Measurements from ENCODE around the gene ATG16L2.
A peak's percentile ranks its signal among the peaks of the same experiment; 100 is the strongest.

Gene ATG16L2

GRCh38 chr11:72774499-72774898 is 39.7 kb upstream of the ATG16L2 start:
- no peak overlapping the region for H3K27ac ChIP-seq (ENCODE audit: low read depth, low read length)
- H2BK5ac ChIP-seq (ENCODE audit: low read depth, low read length, poor library complexity) = no peak overlapping the region
- H3K27me3 ChIP-seq (ENCODE audit: insufficient read depth, low read length) = no peaks in the 10 kb centered on the region
- H3K14ac ChIP-seq (ENCODE audit: low read length) = no peak overlapping the region
- peak overlapping the region; percentile 33 for H3K18ac ChIP-seq (ENCODE audit: low read length)
- H3K4me1 ChIP-seq (ENCODE audit: control insufficient read depth in 1 of 2, insufficient read depth in 2 of 2, low read length in 2 of 2) = peaks cover 72 to 78% of the 10 kb centered on the region in 2 experiments
- H3K36me3 ChIP-seq (ENCODE audit: control insufficient read depth in 1 of 2, insufficient read depth in 2 of 2, low read length in 2 of 2) = peaks cover 9 to 11% of the 10 kb centered on the region in 2 experiments
- no peak for DNase-seq
- H3K4ac ChIP-seq (ENCODE audit: low read depth, low read length) = no peak overlapping the region
- no peak overlapping the region for H3K23ac ChIP-seq (ENCODE audit: low read length)
- no peak overlapping the region for H3K9ac ChIP-seq (ENCODE audit: low read length)
- no peak overlapping the region for H4K12ac ChIP-seq (ENCODE audit: low read depth, low read length)
- no peak overlapping the region for H3K4me3 ChIP-seq (ENCODE audit: low read depth, low read length)
- H3K79me2 ChIP-seq (ENCODE audit: control insufficient read depth, insufficient read depth, low read length, poor library complexity) = peaks cover 2% of the 10 kb centered on the region
- H2BK12ac ChIP-seq (ENCODE audit: low read length) = no peak overlapping the region
- H4K91ac ChIP-seq (ENCODE audit: low read depth, low read length) = peak overlapping the region; percentile 20
- peak overlapping the region; percentile 9 for H2AK5ac ChIP-seq (ENCODE audit: low read length)
- no peak overlapping the region for H3K4me2 ChIP-seq (ENCODE audit: low read length)
- no peak overlapping the region for H2AFZ ChIP-seq (ENCODE audit: insufficient read depth, low read length, poor library complexity)
- WGBS (ENCODE audit: extremely low coverage, insufficient coverage, insufficient read length) = no CpG with 5 or more reads among the region's 6 CpGs
- H4K8ac ChIP-seq (ENCODE audit: low read depth, low read length) = no peak overlapping the region
- H2BK120ac ChIP-seq (ENCODE audit: insufficient read depth, low read length, poor library complexity) = no peak overlapping the region
- no peaks in the 10 kb centered on the region for H3K9me3 ChIP-seq (ENCODE audit: insufficient read depth, low read depth, low read length)
- peaks cover 29% of the 10 kb centered on the region for H3K79me1 ChIP-seq (ENCODE audit: low read length)

GRCh38 chr11:72775288-72776110 is 38.7 kb upstream of the ATG16L2 start:
- H3K4me1 ChIP-seq (ENCODE audit: control insufficient read depth in 1 of 2, insufficient read depth in 2 of 2, low read length in 2 of 2) = peaks cover 79 to 88% of the 10 kb centered on the region in 2 experiments
- no peak overlapping the region for H3K27ac ChIP-seq (ENCODE audit: low read depth, low read length)
- H2BK5ac ChIP-seq (ENCODE audit: low read depth, low read length, poor library complexity) = no peak overlapping the region
- H4K91ac ChIP-seq (ENCODE audit: low read depth, low read length) = no peak overlapping the region
- H2AFZ ChIP-seq (ENCODE audit: insufficient read depth, low read length, poor library complexity) = no peak overlapping the region
- H3K4ac ChIP-seq (ENCODE audit: low read depth, low read length) = peak overlapping the region; percentile 8
- no peak overlapping the region for H3K4me3 ChIP-seq (ENCODE audit: low read depth, low read length)
- H3K9ac ChIP-seq (ENCODE audit: low read length) = no peak overlapping the region
- peaks cover 7 to 10% of the 10 kb centered on the region in 2 experiments for H3K36me3 ChIP-seq (ENCODE audit: control insufficient read depth in 1 of 2, insufficient read depth in 2 of 2, low read length in 2 of 2)
- DNase-seq = no peak
- H3K4me2 ChIP-seq (ENCODE audit: low read length) = no peak overlapping the region
- no peaks in the 10 kb centered on the region for H3K27me3 ChIP-seq (ENCODE audit: insufficient read depth, low read length)
- H2AK5ac ChIP-seq (ENCODE audit: low read length) = no peak overlapping the region
- H3K14ac ChIP-seq (ENCODE audit: low read length) = peak overlapping the region; percentile 9
- peak overlapping the region; percentile 32 for H4K8ac ChIP-seq (ENCODE audit: low read depth, low read length)
- no peak overlapping the region for H3K23ac ChIP-seq (ENCODE audit: low read length)
- H2BK120ac ChIP-seq (ENCODE audit: insufficient read depth, low read length, poor library complexity) = no peak overlapping the region
- H4K12ac ChIP-seq (ENCODE audit: low read depth, low read length) = no peak overlapping the region
- no CpG with 5 or more reads among the region's 7 CpGs for WGBS (ENCODE audit: extremely low coverage, insufficient coverage, insufficient read length)
- H2BK12ac ChIP-seq (ENCODE audit: low read length) = peak overlapping the region; percentile 6
- H3K79me2 ChIP-seq (ENCODE audit: control insufficient read depth, insufficient read depth, low read length, poor library complexity) = peaks cover 8% of the 10 kb centered on the region
- H3K9me3 ChIP-seq (ENCODE audit: insufficient read depth, low read depth, low read length) = no peaks in the 10 kb centered on the region
- H3K18ac ChIP-seq (ENCODE audit: low read length) = peak overlapping the region; percentile 37
- H3K79me1 ChIP-seq (ENCODE audit: low read length) = peaks cover 36% of the 10 kb centered on the region

- Histone ChIP-seq H3K23ac (ENCODE audit: low read length) (no peak overlapping the region), H2BK120ac (ENCODE audit: insufficient read depth, low read length, poor library complexity) (peak overlapping the region; percentile 56), H3K14ac (ENCODE audit: low read length) (peak overlapping the region; percentile 3), H3K79me2 (ENCODE audit: control insufficient read depth, insufficient read depth, low read length, poor library complexity) (peaks cover 13% of the 10 kb centered on the region), H4K12ac (ENCODE audit: low read depth, low read length) (peak overlapping the region; percentile 12), H3K18ac (ENCODE audit: low read length) (peak overlapping the region; percentile 37), H2AFZ (ENCODE audit: insufficient read depth, low read length, poor library complexity) (no peak overlapping the region), H2AK5ac (ENCODE audit: low read length) (peak overlapping the region; percentile 77), H3K4ac (ENCODE audit: low read depth, low read length) (peak overlapping the region; percentile 1), H3K9me3 (ENCODE audit: insufficient read depth, low read depth, low read length) (no peaks in the 10 kb centered on the region), H3K27ac (ENCODE audit: low read depth, low read length) (no peak overlapping the region), H3K4me3 (ENCODE audit: low read depth, low read length) (no peak overlapping the region), H2BK12ac (ENCODE audit: low read length) (peak overlapping the region; percentile 53), H4K8ac (ENCODE audit: low read depth, low read length) (peak overlapping the region; percentile 32), H3K4me2 (ENCODE audit: low read length) (no peak overlapping the region), H3K4me1 (ENCODE audit: control insufficient read depth in 1 of 2, insufficient read depth in 2 of 2, low read length in 2 of 2) (peaks cover 80 to 90% of the 10 kb centered on the region in 2 experiments), H4K91ac (ENCODE audit: low read depth, low read length) (peak overlapping the region; percentile 86), H2BK5ac (ENCODE audit: low read depth, low read length, poor library complexity) (peak overlapping the region; percentile 12), H3K79me1 (ENCODE audit: low read length) (peaks cover 41% of the 10 kb centered on the region), H3K9ac (ENCODE audit: low read length) (no peak overlapping the region), H3K27me3 (ENCODE audit: insufficient read depth, low read length) (no peaks in the 10 kb centered on the region), H3K36me3 (ENCODE audit: control insufficient read depth in 1 of 2, insufficient read depth in 2 of 2, low read length in 2 of 2) (peaks cover 6 to 9% of the 10 kb centered on the region in 2 experiments)
- no CpG with 5 or more reads among the region's 9 CpGs for WGBS (ENCODE audit: extremely low coverage, insufficient coverage, insufficient read length)
- no peak for DNase-seq
These were observed 37.9 kb upstream of the ATG16L2 start for GRCh38 chr11:72776117-72776843.

GRCh38 chr11:72776844-72777754 is 37.1 kb upstream of the ATG16L2 start:
- peak overlapping the region; percentile 68 for H3K27ac ChIP-seq (ENCODE audit: low read depth, low read length)
- H2AK5ac ChIP-seq (ENCODE audit: low read length) = peak overlapping the region; percentile 49
- H3K79me1 ChIP-seq (ENCODE audit: low read length) = peaks cover 41% of the 10 kb centered on the region
- H3K4me2 ChIP-seq (ENCODE audit: low read length) = no peak overlapping the region
- H3K27me3 ChIP-seq (ENCODE audit: insufficient read depth, low read length) = no peaks in the 10 kb centered on the region
- DNase-seq = peak; percentile 92 to 94
- peaks cover 4 to 7% of the 10 kb centered on the region in 2 experiments for H3K36me3 ChIP-seq (ENCODE audit: control insufficient read depth in 1 of 2, insufficient read depth in 2 of 2, low read length in 2 of 2)
- peak overlapping the region; percentile 52 for H3K14ac ChIP-seq (ENCODE audit: low read length)
- H2BK120ac ChIP-seq (ENCODE audit: insufficient read depth, low read length, poor library complexity) = peak overlapping the region; percentile 56
- no peak overlapping the region for H3K4me3 ChIP-seq (ENCODE audit: low read depth, low read length)
- H2AFZ ChIP-seq (ENCODE audit: insufficient read depth, low read length, poor library complexity) = no peak overlapping the region
- H3K9ac ChIP-seq (ENCODE audit: low read length) = no peak overlapping the region
- no peak overlapping the region for H4K12ac ChIP-seq (ENCODE audit: low read depth, low read length)
- H3K18ac ChIP-seq (ENCODE audit: low read length) = peak overlapping the region; percentile 76
- H4K91ac ChIP-seq (ENCODE audit: low read depth, low read length) = peak overlapping the region; percentile 86
- peak overlapping the region; percentile 15 for H2BK5ac ChIP-seq (ENCODE audit: low read depth, low read length, poor library complexity)
- H3K4me1 ChIP-seq (ENCODE audit: control insufficient read depth in 1 of 2, insufficient read depth in 2 of 2, low read length in 2 of 2) = peaks cover 71 to 85% of the 10 kb centered on the region in 2 experiments
- peak overlapping the region; percentile 40 for H4K8ac ChIP-seq (ENCODE audit: low read depth, low read length)
- no peaks in the 10 kb centered on the region for H3K9me3 ChIP-seq (ENCODE audit: insufficient read depth, low read depth, low read length)
- H2BK12ac ChIP-seq (ENCODE audit: low read length) = peak overlapping the region; percentile 44
- peak overlapping the region; percentile 16 for H3K4ac ChIP-seq (ENCODE audit: low read depth, low read length)
- H3K79me2 ChIP-seq (ENCODE audit: control insufficient read depth, insufficient read depth, low read length, poor library complexity) = peaks cover 12% of the 10 kb centered on the region
- no peak overlapping the region for H3K23ac ChIP-seq (ENCODE audit: low read length)
- no CpG with 5 or more reads among the region's 7 CpGs for WGBS (ENCODE audit: extremely low coverage, insufficient coverage, insufficient read length)

Data from trophoblast cell (in vitro differentiated cells and primary cell).